AG10803 (cell line): ENCODE data around the gene ATP9A.
A peak's percentile ranks its signal among the peaks of the same experiment; 100 is the strongest.

Experiments used
- DNase-seq: peaks from one replicate; pipeline ENCODE4 v3.0.0; 2010; ENCODE audit warnings: low read depth
- H3K4me3 ChIP-seq: 2 replicates; pipeline ENCODE4 v1.5.1; 2011; ENCODE audit warnings: mild to moderate bottlenecking, low read length, control low read depth
- TF ChIP-seq, protein P1 (sequence below): conservative IDR thresholded peaks from 2 replicates; pipeline ENCODE4 v1.5.1; 2011; ENCODE audit warnings: mild to moderate bottlenecking, low read length, control low read depth, inconsistent platforms

The ATP9A gene

DNA sequence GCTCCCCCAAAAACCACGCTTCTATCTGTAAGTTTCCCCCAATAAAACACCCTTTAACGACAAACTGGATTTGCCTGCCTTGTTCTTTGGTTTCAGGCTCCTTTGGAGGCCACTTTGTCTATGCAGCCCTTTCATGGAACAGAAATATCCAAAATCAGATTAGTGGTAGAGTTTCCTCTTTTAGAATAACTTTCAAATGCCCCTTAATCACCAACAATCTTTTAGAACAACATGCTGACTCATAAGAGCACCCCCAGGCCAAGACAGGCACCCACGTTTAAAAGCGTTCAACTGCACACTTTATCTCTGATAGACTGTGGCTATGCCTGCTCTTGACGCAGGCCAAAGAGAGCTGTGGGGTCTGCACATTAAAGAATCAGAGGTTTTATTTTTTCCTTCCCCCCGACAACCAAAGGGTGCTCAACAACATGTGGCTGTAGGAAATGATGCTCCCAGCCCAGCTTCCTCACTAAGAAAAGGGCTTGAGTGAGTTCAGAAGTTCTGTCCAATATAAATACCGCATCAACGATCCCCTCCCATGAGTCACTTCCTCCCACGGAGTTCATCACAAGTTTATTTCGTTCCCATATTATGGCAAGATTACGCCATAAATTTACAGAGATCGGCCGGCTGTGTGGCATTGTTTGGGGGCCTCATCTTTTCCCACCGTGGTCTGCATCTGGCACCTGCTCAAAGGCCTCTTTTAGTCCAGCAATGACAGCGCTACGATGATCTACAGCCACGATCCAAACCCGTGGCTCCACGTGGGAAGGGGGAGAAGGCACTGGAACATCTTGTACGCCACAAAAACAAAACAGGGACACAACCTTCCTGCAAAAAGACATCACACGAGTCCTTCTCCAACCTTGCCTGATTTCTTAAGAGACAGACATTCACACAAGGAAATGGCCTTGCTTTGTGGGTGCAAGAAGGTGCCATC is 136.9 kb downstream of the ATP9A start:
- DNase-seq: peak; percentile 98
- TF ChIP-seq, protein P1, sequence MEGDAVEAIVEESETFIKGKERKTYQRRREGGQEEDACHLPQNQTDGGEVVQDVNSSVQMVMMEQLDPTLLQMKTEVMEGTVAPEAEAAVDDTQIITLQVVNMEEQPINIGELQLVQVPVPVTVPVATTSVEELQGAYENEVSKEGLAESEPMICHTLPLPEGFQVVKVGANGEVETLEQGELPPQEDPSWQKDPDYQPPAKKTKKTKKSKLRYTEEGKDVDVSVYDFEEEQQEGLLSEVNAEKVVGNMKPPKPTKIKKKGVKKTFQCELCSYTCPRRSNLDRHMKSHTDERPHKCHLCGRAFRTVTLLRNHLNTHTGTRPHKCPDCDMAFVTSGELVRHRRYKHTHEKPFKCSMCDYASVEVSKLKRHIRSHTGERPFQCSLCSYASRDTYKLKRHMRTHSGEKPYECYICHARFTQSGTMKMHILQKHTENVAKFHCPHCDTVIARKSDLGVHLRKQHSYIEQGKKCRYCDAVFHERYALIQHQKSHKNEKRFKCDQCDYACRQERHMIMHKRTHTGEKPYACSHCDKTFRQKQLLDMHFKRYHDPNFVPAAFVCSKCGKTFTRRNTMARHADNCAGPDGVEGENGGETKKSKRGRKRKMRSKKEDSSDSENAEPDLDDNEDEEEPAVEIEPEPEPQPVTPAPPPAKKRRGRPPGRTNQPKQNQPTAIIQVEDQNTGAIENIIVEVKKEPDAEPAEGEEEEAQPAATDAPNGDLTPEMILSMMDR: no peak
- H3K4me3 ChIP-seq: no peak overlapping the region

DNA sequence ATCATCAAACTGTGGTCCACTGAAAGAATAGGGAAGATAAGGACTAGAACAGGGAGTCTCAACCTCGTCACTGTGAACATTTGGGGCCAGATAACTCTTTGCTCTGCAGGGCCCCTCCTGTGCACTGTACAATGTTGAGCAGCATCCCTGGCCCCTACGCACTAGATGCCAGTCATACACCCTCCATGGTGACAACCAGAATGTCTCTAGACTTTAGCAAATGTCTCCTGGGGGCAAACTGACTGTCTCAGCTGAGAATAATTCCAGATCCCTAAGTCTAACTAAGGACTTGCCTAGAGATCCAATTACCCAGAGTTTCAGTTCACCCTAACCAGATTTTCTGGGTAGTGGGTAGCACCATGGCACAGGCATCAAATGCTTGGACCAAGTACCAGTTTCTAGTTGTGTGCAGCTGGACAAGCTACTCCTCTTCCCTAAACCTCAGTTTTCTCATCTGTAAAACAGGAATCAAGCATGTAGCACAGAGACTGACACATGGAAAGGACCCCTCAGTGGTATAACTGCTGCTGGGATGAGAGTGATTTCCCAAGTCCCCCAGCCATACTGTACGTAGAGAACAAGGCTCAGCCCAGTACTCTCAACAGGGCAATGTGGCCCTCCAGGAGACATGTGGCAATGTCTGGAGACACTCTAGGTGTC is 138.7 kb downstream of the ATP9A start:
- no peak for DNase-seq
- TF ChIP-seq, protein P1: no peak
- H3K4me3 ChIP-seq: no peak overlapping the region

DNA sequence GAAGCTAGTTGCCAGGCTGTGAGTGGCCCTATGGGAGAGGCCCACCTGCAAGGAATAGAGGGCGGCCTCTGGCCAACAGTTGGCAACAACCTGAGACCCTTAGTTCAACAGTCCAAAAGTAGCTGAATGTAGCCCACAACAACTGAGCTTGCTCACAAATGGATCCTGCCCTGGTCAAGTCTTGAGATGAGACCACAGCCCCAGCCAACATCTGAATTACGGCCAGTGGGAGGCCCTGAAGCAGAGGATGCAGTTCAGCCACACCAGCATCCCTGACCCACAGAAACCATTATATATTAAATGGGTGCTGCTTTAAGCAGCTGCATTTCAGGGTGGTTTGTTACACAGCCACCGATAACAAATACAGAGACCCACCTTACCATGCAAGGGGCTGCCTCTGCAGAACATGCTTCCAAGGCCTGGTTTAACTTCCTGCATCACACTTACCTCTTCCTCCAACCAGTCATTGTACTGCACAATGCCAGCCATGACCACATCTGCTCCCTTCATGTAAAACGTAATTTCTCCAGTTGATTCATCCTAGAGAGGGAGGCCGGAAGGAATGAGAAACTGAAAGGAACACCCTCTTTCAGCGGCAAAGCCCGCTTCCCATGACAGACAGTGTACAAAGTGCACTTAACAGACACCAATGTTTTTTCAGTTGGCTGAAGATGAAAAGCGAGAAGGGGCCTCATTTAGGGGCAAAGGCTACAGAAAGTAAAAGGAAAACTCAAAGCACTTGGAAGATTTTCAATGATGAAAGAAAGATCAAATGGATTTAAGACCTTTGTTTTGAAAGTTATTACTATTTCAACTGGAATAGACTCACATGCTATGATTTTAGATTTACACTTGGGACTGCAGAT is 139.4 kb downstream of the ATP9A start:
- H3K4me3 ChIP-seq: no peak overlapping the region
- DNase-seq: peak; percentile 58
- TF ChIP-seq, protein P1: no peak

DNA sequence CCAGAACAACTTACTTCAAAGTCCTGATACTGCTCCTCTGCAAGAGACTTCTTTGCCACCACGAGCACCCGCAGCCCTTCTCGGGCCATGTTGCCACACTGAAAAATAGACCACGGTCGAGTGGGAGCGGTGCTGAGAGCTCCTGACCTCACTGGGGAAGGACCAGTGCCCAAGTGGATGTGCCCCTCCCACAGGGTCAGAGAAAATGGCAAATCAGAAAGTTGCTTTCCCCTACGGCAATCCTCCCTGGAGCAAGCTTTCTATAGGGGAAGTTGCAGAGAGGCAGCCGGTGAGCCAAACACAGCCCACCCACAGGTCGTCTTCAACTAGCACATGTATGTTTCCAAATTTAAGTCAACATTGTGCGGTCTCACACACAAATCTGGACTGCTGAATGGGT is 140.6 kb downstream of the ATP9A start:
- H3K4me3 ChIP-seq: no peak overlapping the region
- no peak for DNase-seq
- TF ChIP-seq, protein P1: no peak

DNA sequence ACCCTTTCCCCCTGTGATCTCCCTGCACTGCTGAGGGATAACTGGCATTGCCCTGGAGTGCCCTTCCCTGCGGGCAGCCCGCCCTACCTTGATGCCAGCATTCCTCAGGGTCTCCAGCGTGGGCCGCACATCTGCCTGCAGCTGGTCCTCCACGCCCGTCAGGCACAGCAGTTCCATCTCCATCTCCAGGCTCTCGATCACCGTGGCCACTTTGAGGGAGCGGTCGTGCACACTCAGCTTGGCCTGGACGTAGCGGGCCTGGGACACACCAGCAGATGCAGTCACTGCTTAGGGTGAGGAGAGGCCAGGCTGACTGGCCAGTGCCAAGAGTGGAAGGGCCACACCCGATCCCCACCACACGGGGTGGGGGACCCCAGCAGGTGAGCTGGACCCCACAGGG is 143.1 kb downstream of the ATP9A start:
- H3K4me3 ChIP-seq: no peak overlapping the region
- no peak for DNase-seq
- TF ChIP-seq, protein P1: no peak

DNA sequence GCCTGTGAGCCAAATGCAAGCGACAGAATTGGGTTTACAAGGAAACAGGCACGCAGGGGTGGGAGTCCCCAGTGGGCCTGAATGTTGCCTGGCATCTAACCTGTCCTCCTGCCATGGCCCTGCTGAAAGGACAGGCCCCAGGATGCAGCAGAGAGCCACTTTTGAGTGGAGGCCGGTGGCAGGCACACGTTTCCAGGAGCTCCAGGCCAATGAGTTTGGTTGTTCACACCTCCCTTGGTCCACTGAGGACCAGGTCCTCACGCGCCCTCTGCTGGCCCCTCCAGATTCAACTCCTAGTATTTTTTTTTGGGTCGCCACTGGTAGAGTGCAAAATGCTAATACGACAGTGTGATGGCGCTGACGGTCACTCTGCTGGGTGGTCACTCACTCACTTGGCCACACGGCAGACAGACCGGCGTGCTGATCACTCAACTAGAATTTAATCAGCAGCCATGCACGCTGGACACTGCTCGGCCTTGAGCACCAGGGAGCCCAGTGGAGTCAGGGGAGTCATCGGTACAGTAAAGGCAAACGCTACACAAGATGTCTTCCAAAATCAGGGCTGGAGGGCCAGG is 143.9 kb downstream of the ATP9A start:
- H3K4me3 ChIP-seq: no peak overlapping the region
- DNase-seq: peak; percentile 52
- TF ChIP-seq, protein P1: peak; percentile 69
